NAMALWA (cell line): ENCODE measurements around the gene PLAGL1.
"Not testable (repeated sequence)": the region's sequence is repeated elsewhere in the genome, so short reads cannot be mapped to it uniquely, and the experiment has no call there.

Source experiments
- DNase-seq: peaks from one replicate; pipeline ENCODE4 v3.0.0-alpha.2; 2015; ENCODE audit warnings: low spot score

The PLAGL1 gene

GRCh38 chr6:143939364-143939763, 68.7 kb downstream of the PLAGL1 start:
- no peak for DNase-seq

- DNase-seq = no peak
These were observed 70.4 kb downstream of the PLAGL1 start for GRCh38 chr6:143937668-143937970.

DNA sequence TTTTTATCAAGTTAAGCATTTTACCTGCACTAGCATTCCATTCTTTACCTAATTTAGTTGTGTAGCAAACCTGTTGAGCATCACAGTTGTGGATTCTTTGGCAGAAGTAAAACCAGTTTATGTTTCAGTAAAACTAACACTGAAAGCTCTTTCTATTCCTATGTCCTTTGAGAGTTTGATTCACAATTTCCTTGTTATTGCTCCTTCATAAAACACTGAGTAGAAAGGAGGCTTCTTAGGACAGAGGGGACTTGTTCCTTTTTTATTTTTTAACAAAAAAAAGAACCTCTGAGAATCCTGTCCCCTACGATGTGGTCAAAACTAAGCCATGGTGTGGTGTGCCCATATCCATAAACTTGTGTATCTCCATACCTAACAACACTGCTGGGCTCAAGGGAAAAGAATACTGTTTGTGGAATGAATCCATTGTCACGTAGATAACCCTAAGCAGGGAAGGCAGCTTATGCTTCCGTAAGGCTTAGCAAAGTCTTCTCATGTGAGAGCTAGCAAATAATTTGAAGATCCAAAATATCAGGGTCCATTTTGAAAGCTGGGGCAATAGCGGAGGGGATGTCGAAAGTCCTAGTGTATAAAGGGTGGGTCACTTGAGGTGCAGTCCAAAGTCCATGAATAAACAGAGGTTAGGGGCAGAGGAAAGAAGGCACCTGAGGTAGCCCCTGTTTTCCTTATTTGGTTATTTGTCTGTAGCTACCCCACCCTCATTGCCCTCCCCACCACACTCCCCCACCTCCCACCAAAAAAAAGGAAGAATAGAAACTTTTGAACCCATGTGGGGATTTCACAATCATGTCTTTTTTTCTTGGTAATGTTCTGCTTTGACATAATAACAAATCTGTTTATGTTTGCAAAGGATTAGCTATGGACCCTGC, 71.0 kb downstream of the PLAGL1 start:
- no peak for DNase-seq

DNA sequence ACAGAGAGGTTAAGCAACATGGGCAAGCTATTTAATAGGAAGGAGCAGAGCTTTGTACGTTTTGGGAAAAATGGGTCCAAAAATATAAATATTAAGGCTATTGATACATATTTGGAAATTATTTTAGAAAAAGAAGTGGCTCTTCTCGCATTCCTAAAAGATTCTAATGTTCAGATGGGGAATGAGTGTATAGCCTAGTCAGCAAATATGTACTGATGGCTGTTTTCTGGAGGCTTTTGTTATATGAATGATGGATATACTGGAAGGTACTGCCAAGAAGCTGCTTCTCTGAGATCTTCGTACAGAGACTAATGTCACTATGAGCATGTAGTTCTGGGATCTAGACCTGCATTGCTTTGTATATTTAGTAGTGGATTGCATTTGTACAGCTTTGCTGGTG, 71.7 kb downstream of the PLAGL1 start:
- DNase-seq = no peak

DNA sequence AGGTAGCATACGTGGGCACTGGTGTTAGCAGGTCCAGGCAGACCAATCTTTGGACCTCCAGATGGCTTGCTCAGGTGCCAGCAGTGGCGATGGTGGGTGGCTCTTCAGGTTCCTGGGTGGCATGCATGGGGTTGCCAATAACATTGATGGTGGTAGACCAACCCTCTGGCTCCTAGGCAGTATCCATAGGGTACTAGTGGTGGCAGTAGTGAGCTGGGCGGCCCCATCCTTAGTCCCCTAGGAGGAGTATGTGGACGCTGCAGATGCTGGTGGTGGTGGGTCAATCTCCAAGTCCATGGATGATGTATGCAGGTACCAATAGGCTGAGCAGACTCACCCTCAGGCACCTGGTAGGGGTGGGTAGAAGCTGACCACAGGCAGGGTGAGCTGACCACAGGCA, 73.2 kb downstream of the PLAGL1 start:
- DNase-seq = no peak

DNA sequence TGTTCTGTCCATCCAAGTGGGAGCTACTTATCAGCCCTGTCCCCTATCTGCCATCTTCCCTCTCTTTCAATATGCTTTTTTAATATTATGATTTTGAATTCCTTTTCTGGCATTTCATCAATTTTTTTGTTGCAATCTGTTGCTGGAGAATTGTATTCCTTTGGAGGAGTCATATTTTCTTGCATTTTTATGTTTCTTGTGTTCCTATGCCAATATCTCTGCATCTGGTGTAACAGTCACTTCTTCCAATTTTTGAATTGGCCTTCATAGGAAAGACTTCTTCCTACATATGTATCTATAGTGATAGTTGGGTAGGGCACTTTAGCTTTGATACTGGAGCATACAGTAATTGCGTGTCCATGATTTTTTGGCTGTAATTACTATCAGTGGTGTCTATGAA, 73.7 kb downstream of the PLAGL1 start:
- DNase-seq = no peak

GRCh38 chr6:143929975-143930374, 78.1 kb downstream of the PLAGL1 start:
- DNase-seq = no peak

DNA sequence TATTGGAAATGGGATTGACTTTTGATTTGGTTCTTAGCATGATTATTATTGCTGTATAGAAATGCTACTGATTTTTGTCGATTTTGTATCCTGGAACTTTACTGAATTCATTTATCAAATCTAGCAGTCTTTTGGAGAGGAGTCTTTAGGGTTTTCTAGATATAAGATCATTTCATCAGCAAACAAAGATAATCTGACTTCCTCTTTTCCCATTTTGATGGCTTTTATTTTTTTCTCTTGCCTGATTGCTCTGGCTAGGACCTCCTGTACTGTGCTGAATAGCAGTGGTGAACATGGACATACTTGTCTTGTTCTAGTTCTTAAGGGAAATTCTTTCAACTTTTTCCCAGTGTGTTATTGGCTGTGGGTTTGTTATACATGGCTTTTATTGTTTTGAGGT, 79.2 kb downstream of the PLAGL1 start:
- no peak for DNase-seq

DNA sequence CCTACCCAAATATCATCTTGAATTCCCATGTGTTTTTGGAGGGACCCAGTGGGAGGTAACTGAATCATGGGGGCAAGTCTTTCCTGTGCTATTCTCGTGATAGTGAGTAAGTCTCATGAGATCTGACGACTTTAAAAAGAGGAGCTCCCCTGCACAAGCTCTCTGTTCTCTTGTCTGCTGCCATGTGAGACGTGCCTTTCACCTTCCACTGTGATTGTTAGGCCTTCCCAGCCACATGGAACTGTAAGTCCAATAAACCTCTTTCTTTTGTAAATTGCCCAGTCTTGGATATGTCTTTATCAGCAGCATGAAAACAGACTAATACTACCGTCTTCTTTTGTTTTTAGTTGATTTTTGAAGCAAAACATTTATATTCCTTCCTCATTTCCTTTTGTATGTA, 91.0 kb downstream of the PLAGL1 start:
- not testable (repeated sequence) for DNase-seq

DNA sequence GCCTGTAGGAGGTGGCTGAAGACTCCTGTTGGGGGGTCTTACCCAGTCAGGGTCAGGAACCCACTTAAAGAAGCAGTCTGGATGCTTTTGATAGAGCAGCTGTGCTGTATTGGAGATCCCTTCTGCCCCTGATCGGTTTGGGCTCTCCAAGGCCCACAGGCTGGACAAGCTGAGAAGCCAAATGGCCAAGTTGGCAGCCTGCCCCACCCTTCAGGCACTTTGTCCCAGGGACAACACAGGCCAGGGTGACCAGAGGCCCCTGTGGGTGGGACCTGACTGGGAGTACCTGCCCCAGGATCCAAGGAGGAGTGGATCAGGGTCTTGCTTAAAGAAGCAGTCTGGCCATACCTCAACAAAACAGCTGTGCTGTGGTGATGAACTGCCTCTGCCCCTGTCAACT, 95.4 kb downstream of the PLAGL1 start:
- no peak for DNase-seq

DNA sequence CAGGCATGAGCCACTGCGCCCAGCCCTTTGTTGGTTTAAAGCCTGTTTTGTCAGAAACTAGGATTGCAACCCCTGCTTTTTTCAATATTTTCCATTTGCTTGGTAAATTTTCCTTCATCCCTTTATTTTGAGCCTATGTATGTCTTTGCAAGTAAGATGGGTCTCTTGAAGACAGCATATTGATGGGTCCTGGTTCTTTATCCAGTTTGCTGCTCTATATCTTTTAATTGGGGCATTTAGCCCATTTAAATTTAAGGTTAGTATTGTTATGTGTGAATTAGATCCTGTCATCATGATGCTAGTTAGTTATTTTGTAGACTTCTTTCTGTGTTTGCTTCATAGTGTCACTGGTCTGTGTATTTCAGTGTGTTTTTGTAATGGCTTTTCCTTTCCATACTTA, 97.0 kb downstream of the PLAGL1 start:
- no peak for DNase-seq

- DNase-seq = no peak
These were observed 105.2 kb downstream of the PLAGL1 start for GRCh38 chr6:143902827-143903226.

- no peak for DNase-seq
These were observed 105.9 kb downstream of the PLAGL1 start for GRCh38 chr6:143901885-143902750.

GRCh38 chr6:143900358-143900757, 107.7 kb downstream of the PLAGL1 start:
- DNase-seq = no peak

- no peak for DNase-seq
These were observed 111.8 kb downstream of the PLAGL1 start for GRCh38 chr6:143896126-143896860.

DNA sequence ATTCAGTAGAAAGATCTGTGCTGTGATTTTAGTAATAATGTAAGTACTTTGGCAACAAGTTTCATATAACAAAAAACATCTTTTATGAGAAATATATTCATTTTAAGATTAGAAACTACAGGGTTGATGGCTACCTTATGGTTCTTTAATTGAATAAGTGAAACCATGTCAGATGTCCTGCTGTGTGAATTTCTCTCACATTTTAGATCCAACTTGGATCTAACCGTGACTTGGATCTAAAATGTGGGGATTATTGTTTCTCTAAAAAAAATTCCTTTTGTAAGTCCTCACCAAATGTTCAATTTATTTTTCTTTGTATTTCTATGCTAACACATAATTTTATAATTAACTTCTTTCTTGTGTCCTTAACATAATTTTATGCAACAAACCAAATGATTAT, 113.4 kb downstream of the PLAGL1 start:
- no peak for DNase-seq
